ENCODE measurements around the gene IL18BP.

Gene IL18BP

GRCh38 chr11:72000202-72000867, 1.6 kb downstream of the IL18BP start:
- Histone ChIP-seq H3K27me3 (replicated peaks in 2 of 5; ENCODE audit: control insufficient read depth in 4 of 5, insufficient read depth in 5 of 5, low read length in 4 of 5) (no peaks in the 10 kb centered on the region), H3K27ac (ENCODE audit: insufficient read depth in 1 of 2, low read depth in 1 of 2, low read length in 2 of 2, poor library complexity in 1 of 2, severe bottlenecking in 2 of 2) (no peak overlapping the region), H3K9me3 (ENCODE audit: control extremely low read depth in 1 of 5, control insufficient read depth in 4 of 5, insufficient read depth in 2 of 5, low read depth in 1 of 5, low read length in 4 of 5) (no peaks in the 10 kb centered on the region), H3K4me1 (ENCODE audit: control extremely low read depth in 1 of 4, control insufficient read depth in 4 of 4, insufficient read depth in 4 of 4, low read length in 3 of 4) (peaks cover 0 to 18% (median 14%) of the 10 kb centered on the region in 4 experiments), H3K4me3 (ENCODE audit: control insufficient read depth in 1 of 7, extremely low read depth in 1 of 7, insufficient read depth in 4 of 7, low read depth in 2 of 7, low read length in 6 of 7) (no peak overlapping the region), H3K36me3 (ENCODE audit: control insufficient read depth in 4 of 4, insufficient read depth in 4 of 4, low read length in 3 of 4) (peaks cover 6 to 54% (median 46%) of the 10 kb centered on the region in 4 experiments)
- ChIA-PET CTCF (interaction anchor here (0.6 to 13.3 kb wide), 5 partner anchors 8 to 25 kb away, joined by 3 to 110 read pairs (median 6); no protein-coding TSS in a partner anchor), POLR2A (no interaction called here)
- no peak for DNase-seq
- WGBS (ENCODE audit: insufficient coverage), result 98% methylated on average over 9 of the region's 10 CpGs

DNA sequence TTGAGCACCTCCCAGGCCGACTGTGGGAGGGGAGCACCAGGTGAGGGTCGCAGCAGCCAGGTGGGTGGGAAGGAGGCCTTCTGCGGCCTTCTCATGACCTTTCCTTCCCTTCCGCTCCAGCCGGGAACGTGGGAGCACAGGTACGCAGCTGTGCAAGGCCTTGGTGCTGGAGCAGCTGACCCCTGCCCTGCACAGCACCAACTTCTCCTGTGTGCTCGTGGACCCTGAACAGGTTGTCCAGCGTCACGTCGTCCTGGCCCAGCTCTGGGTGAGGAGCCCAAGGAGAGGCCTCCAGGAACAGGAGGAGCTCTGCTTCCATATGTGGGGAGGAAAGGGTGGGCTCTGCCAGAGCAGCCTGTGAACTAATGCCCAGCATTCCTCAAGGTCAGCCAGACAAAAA, 2.6 kb downstream of the IL18BP start:
- Histone ChIP-seq H3K4me3 (ENCODE audit: control insufficient read depth in 1 of 7, extremely low read depth in 1 of 7, insufficient read depth in 4 of 7, low read depth in 2 of 7, low read length in 6 of 7) (no peak overlapping the region), H3K27me3 (replicated peaks in 2 of 5; ENCODE audit: control insufficient read depth in 4 of 5, insufficient read depth in 5 of 5, low read length in 4 of 5) (no peaks in the 10 kb centered on the region), H3K4me1 (ENCODE audit: control extremely low read depth in 1 of 4, control insufficient read depth in 4 of 4, insufficient read depth in 4 of 4, low read length in 3 of 4) (peaks cover 0 to 18% (median 14%) of the 10 kb centered on the region in 4 experiments), H3K9me3 (ENCODE audit: control extremely low read depth in 1 of 5, control insufficient read depth in 4 of 5, insufficient read depth in 2 of 5, low read depth in 1 of 5, low read length in 4 of 5) (no peaks in the 10 kb centered on the region), H3K36me3 (ENCODE audit: control insufficient read depth in 4 of 4, insufficient read depth in 4 of 4, low read length in 3 of 4) (peaks cover 9 to 64% (median 53%) of the 10 kb centered on the region in 4 experiments), H3K27ac (ENCODE audit: insufficient read depth in 1 of 2, low read depth in 1 of 2, low read length in 2 of 2, poor library complexity in 1 of 2, severe bottlenecking in 2 of 2) (no peak overlapping the region)
- WGBS (ENCODE audit: insufficient coverage), result 95% methylated on average over 6 of the region's 11 CpGs
- ChIA-PET CTCF (interaction anchor here (4.8 to 13.3 kb wide), 2 partner anchors 16 to 23 kb away, joined by 21 to 110 read pairs; no protein-coding TSS in a partner anchor), POLR2A (no interaction called here)
- DNase-seq, result no peak

GRCh38 chr11:72001834-72002591, 3.3 kb downstream of the IL18BP start:
- ChIA-PET POLR2A (interaction anchor here (0.6 kb wide), 1 partner anchor 186 kb away, joined by 4 read pairs; no protein-coding TSS in a partner anchor), CTCF (interaction anchor here (1.3 to 13.3 kb wide), 3 partner anchors 15 to 24 kb away, joined by 4 to 110 read pairs (median 21); no protein-coding TSS in a partner anchor)
- H3K4me1 ChIP-seq (ENCODE audit: control extremely low read depth in 1 of 4, control insufficient read depth in 4 of 4, insufficient read depth in 4 of 4, low read length in 3 of 4), result peaks cover 0 to 18% (median 14%) of the 10 kb centered on the region in 4 experiments
- no peak overlapping the region for H3K4me3 ChIP-seq (ENCODE audit: control insufficient read depth in 1 of 7, extremely low read depth in 1 of 7, insufficient read depth in 4 of 7, low read depth in 2 of 7, low read length in 6 of 7)
- H3K9me3 ChIP-seq (ENCODE audit: control extremely low read depth in 1 of 5, control insufficient read depth in 4 of 5, insufficient read depth in 2 of 5, low read depth in 1 of 5, low read length in 4 of 5), result no peaks in the 10 kb centered on the region
- no peaks in the 10 kb centered on the region for H3K27me3 ChIP-seq (replicated peaks in 2 of 5; ENCODE audit: control insufficient read depth in 4 of 5, insufficient read depth in 5 of 5, low read length in 4 of 5)
- WGBS (ENCODE audit: insufficient coverage), result 85% methylated on average over 8 of the region's 10 CpGs
- H3K27ac ChIP-seq (ENCODE audit: insufficient read depth in 1 of 2, low read depth in 1 of 2, low read length in 2 of 2, poor library complexity in 1 of 2, severe bottlenecking in 2 of 2), result no peak overlapping the region
- DNase-seq, result no peak
- peaks cover 13 to 68% (median 57%) of the 10 kb centered on the region in 4 experiments for H3K36me3 ChIP-seq (ENCODE audit: control insufficient read depth in 4 of 4, insufficient read depth in 4 of 4, low read length in 3 of 4)

DNA sequence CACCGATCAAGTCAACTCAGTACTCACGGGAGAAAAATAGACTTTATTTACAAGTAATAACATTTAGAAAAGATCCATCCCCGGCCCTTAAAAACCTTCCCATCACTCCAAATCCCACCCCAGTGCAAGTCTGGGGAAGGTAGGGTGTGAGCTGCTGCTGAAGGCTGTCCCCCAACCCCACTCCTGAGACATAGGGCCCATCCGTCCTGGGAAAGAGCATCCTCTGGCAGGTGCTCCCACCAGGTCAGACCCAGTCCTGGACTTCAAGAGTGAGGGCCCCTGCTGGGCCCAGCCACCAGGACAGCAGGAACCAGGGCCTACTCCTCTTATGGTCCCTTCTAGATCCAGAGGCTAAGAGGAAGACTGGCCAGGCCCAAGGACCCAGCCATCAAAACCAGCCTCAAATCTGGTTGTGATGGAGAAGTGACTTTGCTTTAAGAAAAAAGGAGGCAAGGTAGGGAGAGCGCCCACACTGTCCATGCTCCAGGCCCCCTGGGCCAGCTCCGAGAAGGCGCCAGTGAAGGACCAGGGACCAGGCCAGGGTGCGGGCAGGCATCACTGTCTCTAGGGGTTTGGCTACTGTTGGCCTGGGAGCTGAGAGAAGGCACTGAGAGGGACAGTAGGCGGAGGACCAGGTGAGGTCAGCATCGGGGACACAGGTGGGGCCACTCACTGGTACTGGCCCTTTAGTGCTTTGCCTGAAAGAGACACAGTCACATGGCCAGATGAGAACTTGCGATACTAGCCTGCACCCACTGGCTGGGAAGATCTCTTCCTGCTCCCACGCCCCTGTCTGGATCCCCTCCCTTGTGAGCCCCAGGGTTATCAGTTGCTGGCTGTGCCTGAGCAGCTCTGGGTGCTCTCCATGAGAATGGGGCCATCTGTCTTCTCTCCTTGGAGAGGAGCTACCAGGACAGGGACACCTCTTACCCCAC, 4.4 kb downstream of the IL18BP start:
- Histone ChIP-seq H3K9me3 (ENCODE audit: control extremely low read depth in 1 of 5, control insufficient read depth in 4 of 5, insufficient read depth in 2 of 5, low read depth in 1 of 5, low read length in 4 of 5) (no peaks in the 10 kb centered on the region), H3K36me3 (ENCODE audit: control insufficient read depth in 4 of 4, insufficient read depth in 4 of 4, low read length in 3 of 4) (peaks cover 18 to 77% (median 66%) of the 10 kb centered on the region in 4 experiments), H3K27me3 (replicated peaks in 2 of 5; ENCODE audit: control insufficient read depth in 4 of 5, insufficient read depth in 5 of 5, low read length in 4 of 5) (no peaks in the 10 kb centered on the region), H3K4me1 (ENCODE audit: control extremely low read depth in 1 of 4, control insufficient read depth in 4 of 4, insufficient read depth in 4 of 4, low read length in 3 of 4) (peaks cover 0 to 15% (median 14%) of the 10 kb centered on the region in 4 experiments), H3K27ac (ENCODE audit: insufficient read depth in 1 of 2, low read depth in 1 of 2, low read length in 2 of 2, poor library complexity in 1 of 2, severe bottlenecking in 2 of 2) (no peak overlapping the region), H3K4me3 (ENCODE audit: control insufficient read depth in 1 of 7, extremely low read depth in 1 of 7, insufficient read depth in 4 of 7, low read depth in 2 of 7, low read length in 6 of 7) (no peak overlapping the region)
- DNase-seq, result no peak
- WGBS (ENCODE audit: insufficient coverage), result 95% methylated on average over 8 of the region's 12 CpGs
- ChIA-PET CTCF (interaction anchor here (1.3 to 13.3 kb wide), 2 partner anchors 14 to 20 kb away, joined by 4 to 110 read pairs; no protein-coding TSS in a partner anchor), POLR2A (interaction anchor here (0.6 kb wide), 1 partner anchor 184 kb away, joined by 4 read pairs; no protein-coding TSS in a partner anchor)

GRCh38 chr11:72003776-72004171, 5.1 kb downstream of the IL18BP start:
- ChIA-PET CTCF (interaction anchor here (13.3 kb wide), 1 partner anchor 13 kb away, joined by 110 read pairs; no protein-coding TSS in a partner anchor), POLR2A (no interaction called here)
- WGBS (ENCODE audit: insufficient coverage), result 95% methylated on average over 18 of the region's 20 CpGs
- peaks cover 0 to 9% (median 9%) of the 10 kb centered on the region in 4 experiments for H3K4me1 ChIP-seq (ENCODE audit: control extremely low read depth in 1 of 4, control insufficient read depth in 4 of 4, insufficient read depth in 4 of 4, low read length in 3 of 4)
- H3K27me3 ChIP-seq (replicated peaks in 2 of 5; ENCODE audit: control insufficient read depth in 4 of 5, insufficient read depth in 5 of 5, low read length in 4 of 5), result no peaks in the 10 kb centered on the region
- H3K27ac ChIP-seq (ENCODE audit: insufficient read depth in 1 of 2, low read depth in 1 of 2, low read length in 2 of 2, poor library complexity in 1 of 2, severe bottlenecking in 2 of 2), result no peak overlapping the region
- DNase-seq, result no peak
- no peaks in the 10 kb centered on the region for H3K9me3 ChIP-seq (ENCODE audit: control extremely low read depth in 1 of 5, control insufficient read depth in 4 of 5, insufficient read depth in 2 of 5, low read depth in 1 of 5, low read length in 4 of 5)
- H3K4me3 ChIP-seq (ENCODE audit: control insufficient read depth in 1 of 7, extremely low read depth in 1 of 7, insufficient read depth in 4 of 7, low read depth in 2 of 7, low read length in 6 of 7), result no peak overlapping the region
- peaks cover 21 to 83% (median 72%) of the 10 kb centered on the region in 4 experiments for H3K36me3 ChIP-seq (ENCODE audit: control insufficient read depth in 4 of 4, insufficient read depth in 4 of 4, low read length in 3 of 4)

GRCh38 chr11:72004515-72005346, 6.0 kb downstream of the IL18BP start:
- DNase-seq, result no peak
- Histone ChIP-seq H3K27ac (ENCODE audit: insufficient read depth in 1 of 2, low read depth in 1 of 2, low read length in 2 of 2, poor library complexity in 1 of 2, severe bottlenecking in 2 of 2) (no peak overlapping the region), H3K36me3 (ENCODE audit: control insufficient read depth in 4 of 4, insufficient read depth in 4 of 4, low read length in 3 of 4) (peaks cover 26 to 91% (median 80%) of the 10 kb centered on the region in 4 experiments), H3K9me3 (ENCODE audit: control extremely low read depth in 1 of 5, control insufficient read depth in 4 of 5, insufficient read depth in 2 of 5, low read depth in 1 of 5, low read length in 4 of 5) (no peaks in the 10 kb centered on the region), H3K27me3 (replicated peaks in 2 of 5; ENCODE audit: control insufficient read depth in 4 of 5, insufficient read depth in 5 of 5, low read length in 4 of 5) (no peaks in the 10 kb centered on the region), H3K4me1 (ENCODE audit: control extremely low read depth in 1 of 4, control insufficient read depth in 4 of 4, insufficient read depth in 4 of 4, low read length in 3 of 4) (no peaks in the 10 kb centered on the region), H3K4me3 (ENCODE audit: control insufficient read depth in 1 of 7, extremely low read depth in 1 of 7, insufficient read depth in 4 of 7, low read depth in 2 of 7, low read length in 6 of 7) (no peak overlapping the region)
- ChIA-PET CTCF (interaction anchor here (1.0 to 13.3 kb wide), 4 partner anchors 10 to 27 kb away, joined by 3 to 110 read pairs (median 3); no protein-coding TSS in a partner anchor), POLR2A (no interaction called here)
- 94% methylated on average over 16 of the region's 16 CpGs for WGBS (ENCODE audit: insufficient coverage)
